CD4-positive, alpha-beta T cell (primary cell): ENCODE data around the gene TULP4. TPM values are rescaled to one million over a fixed set of nuclear protein-coding genes. Genes with fewer than 3 reads are reported as not detected.

Experiments
- ATAC-seq: fragments of 200-7000 bp; cut with Tn5 transposase; one replicate; pipeline ENCODE4 v1.10.0; 2022; ENCODE audit warnings: mild to moderate bottlenecking; ENCODE audit not compliant: poor library complexity
- CTCF ChIA-PET: fragments of 350-600 bp; sonication (Branson Sonifier 250); formaldehyde crosslinking; loops from one replicate; lab custom pipeline; 2021; ENCODE audit warnings: antibody characterized with exemption, inconsistent platforms; lab: Charles Lee
- POLR2A ChIA-PET: fragments of 350-600 bp; sonication (Branson Sonifier 250); formaldehyde crosslinking; loops from one replicate; lab custom pipeline; 2021; ENCODE audit warnings: antibody characterized with exemption, inconsistent platforms; lab: Charles Lee
- DNase-seq, 14 experiments: peaks; one replicate each; pipeline ENCODE4 v3.0.0-alpha.2; 2013 to 2020; ENCODE audit warnings: mixed read lengths in 2 of 14
- H3K27ac ChIP-seq, 2 donors: one replicate each; pipeline versions ENCODE4 v1.5.1 to v1.7.0; 2013; ENCODE audit warnings: low read length in 2 of 2, low read depth in 1 of 2, mild to moderate bottlenecking in 1 of 2
- H3K27me3 ChIP-seq, 2 experiments: 1 replicate in 1 of 2; 2 replicates in 1 of 2; pipeline versions ENCODE4 v1.6.1 to v1.7.0; 2013; ENCODE audit warnings: low read length in 2 of 2, control low read depth in 1 of 2, mild to moderate bottlenecking in 1 of 2, moderate library complexity in 1 of 2; ENCODE audit not compliant: insufficient read depth in 2 of 2, control insufficient read depth in 1 of 2
- H3K36me3 ChIP-seq: one replicate; pipeline ENCODE4 v1.6.1; 2013; ENCODE audit warnings: low read length, control low read depth; ENCODE audit not compliant: insufficient read depth
- H3K4me1 ChIP-seq: one replicate; pipeline ENCODE4 v1.6.1; 2013; ENCODE audit warnings: low read length, control low read depth; ENCODE audit not compliant: insufficient read depth
- H3K4me3 ChIP-seq: one replicate; pipeline ENCODE4 v1.5.1; 2013; ENCODE audit warnings: mild to moderate bottlenecking, low read length, moderate library complexity
- H3K9me3 ChIP-seq, 2 experiments: 1 replicate in 1 of 2; 2 replicates in 1 of 2; pipeline versions ENCODE4 v1.6.1 to v1.7.0; 2013; ENCODE audit warnings: low read length in 2 of 2, mild to moderate bottlenecking in 2 of 2, control low read depth in 1 of 2, moderate library complexity in 1 of 2; ENCODE audit not compliant: control insufficient read depth in 1 of 2, insufficient read depth in 1 of 2
- H3K27ac Mint-ChIP-seq: one replicate; pipeline ENCODE4 v1.8.0; 2020; ENCODE audit warnings: mixed read lengths
- H3K27me3 Mint-ChIP-seq: one replicate; pipeline ENCODE4 v1.8.0; 2021; ENCODE audit warnings: mixed read lengths
- H3K36me3 Mint-ChIP-seq: one replicate; pipeline ENCODE4 v1.8.0; 2021; ENCODE audit warnings: low read depth, mixed read lengths
- H3K4me1 Mint-ChIP-seq: one replicate; pipeline ENCODE4 v1.8.0; 2021; ENCODE audit warnings: low read depth, mixed read lengths
- H3K4me3 Mint-ChIP-seq: one replicate; pipeline ENCODE4 v1.8.0; 2020; ENCODE audit warnings: mild to moderate bottlenecking, mixed read lengths
- H3K9me3 Mint-ChIP-seq: one replicate; pipeline ENCODE4 v1.8.0; 2020; ENCODE audit warnings: mixed read lengths
- intact Hi-C, 2 experiments: fragments of 100-400 bp; cut with DNase I in 1 of 2; cut with micrococcal nuclease in 1 of 2; formaldehyde crosslinking; loops; one replicate each; pipeline versions ENCODE4 v1.15.1 to v1.9.0; 2023 to 2025; cut with DNase I, micrococcal nuclease
- total RNA-seq, 174 experiments: library from RNA in 2 of 174; stranded (reverse) in 2 of 174; gene quantifications; one replicate each; pipeline ENCODE4 v1.2.3 and lab custom pipeline; 2021 to 2026
- TF ChIP-seq, protein P1 (sequence below): fragments of 200-600 bp; IDR thresholded peaks from one replicate; pipeline ENCODE4 v1.8.0; 2022; ENCODE audit warnings: antibody characterized with exemption, mild to moderate bottlenecking

Gene TULP4
- total RNA-seq, 2 experiments from 2014 or later: 66.1 to 68.2 TPM

DNA sequence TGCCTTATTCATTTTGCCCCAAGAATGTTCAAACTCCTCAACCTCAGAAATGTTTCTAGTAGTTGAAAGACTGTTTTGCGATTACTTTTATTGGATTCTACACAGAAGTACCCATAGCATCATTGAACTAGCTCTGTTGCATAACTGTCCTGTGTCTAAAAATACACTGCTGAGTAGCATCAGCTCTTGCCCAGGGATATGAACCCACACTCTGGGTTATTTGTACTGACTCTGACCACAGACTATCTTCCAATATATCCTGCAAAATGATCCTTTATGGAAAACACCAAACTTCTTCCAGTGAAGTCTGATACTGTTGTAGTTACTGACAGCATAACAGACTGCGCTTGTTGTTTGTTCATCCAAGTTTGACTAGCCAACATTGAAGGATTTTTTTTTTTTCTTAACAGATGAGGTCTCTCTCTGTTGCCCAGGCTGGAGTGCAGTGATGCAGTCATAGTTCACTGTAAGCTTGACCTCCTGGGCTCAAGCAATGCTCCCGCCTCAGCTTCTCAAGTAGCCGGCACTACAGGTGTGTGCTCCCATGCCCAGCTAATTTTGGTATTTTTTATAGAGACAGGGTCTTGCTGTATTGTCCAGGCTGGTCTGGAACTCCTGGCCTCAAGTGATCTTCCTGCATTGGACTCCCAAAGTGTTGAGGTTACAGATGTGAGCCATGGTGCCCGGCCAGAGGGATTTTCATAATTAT, 49.9 kb downstream of the TULP4 start:
- Histone ChIP-seq H3K4me3 (no peak overlapping the region), H3K27ac (no peak overlapping the region), H3K36me3 (peaks cover 2% of the 10 kb centered on the region), H3K27me3 (no peaks in the 10 kb centered on the region), H3K4me1 (peaks cover 15% of the 10 kb centered on the region), H3K9me3 (no peaks in the 10 kb centered on the region)
- peaks cover 33% of the 10 kb centered on the region for H3K4me1 Mint-ChIP-seq
- TF ChIP-seq, protein P1, sequence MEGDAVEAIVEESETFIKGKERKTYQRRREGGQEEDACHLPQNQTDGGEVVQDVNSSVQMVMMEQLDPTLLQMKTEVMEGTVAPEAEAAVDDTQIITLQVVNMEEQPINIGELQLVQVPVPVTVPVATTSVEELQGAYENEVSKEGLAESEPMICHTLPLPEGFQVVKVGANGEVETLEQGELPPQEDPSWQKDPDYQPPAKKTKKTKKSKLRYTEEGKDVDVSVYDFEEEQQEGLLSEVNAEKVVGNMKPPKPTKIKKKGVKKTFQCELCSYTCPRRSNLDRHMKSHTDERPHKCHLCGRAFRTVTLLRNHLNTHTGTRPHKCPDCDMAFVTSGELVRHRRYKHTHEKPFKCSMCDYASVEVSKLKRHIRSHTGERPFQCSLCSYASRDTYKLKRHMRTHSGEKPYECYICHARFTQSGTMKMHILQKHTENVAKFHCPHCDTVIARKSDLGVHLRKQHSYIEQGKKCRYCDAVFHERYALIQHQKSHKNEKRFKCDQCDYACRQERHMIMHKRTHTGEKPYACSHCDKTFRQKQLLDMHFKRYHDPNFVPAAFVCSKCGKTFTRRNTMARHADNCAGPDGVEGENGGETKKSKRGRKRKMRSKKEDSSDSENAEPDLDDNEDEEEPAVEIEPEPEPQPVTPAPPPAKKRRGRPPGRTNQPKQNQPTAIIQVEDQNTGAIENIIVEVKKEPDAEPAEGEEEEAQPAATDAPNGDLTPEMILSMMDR: no peak
- H3K36me3 Mint-ChIP-seq: peaks cover 9% of the 10 kb centered on the region
- ChIA-PET POLR2A (no interaction called here), CTCF (interaction anchor here (1.5 kb wide), 1 partner anchor 141 kb away, joined by 4 read pairs; no protein-coding TSS in a partner anchor)
- no peak for ATAC-seq
- DNase-seq: no peak
- no peaks in the 10 kb centered on the region for H3K27me3 Mint-ChIP-seq
- no peak overlapping the region for H3K4me3 Mint-ChIP-seq
- H3K27ac Mint-ChIP-seq: no peak overlapping the region
- intact Hi-C loops: no loop called here
- no peaks in the 10 kb centered on the region for H3K9me3 Mint-ChIP-seq

- ChIA-PET POLR2A (no interaction called here), CTCF (interaction anchor here (0.6 to 0.8 kb wide), 2 partner anchors 97 to 145 kb away, joined by 3 read pairs; no protein-coding TSS in a partner anchor)
- Mint-ChIP-seq H3K27ac (no peak overlapping the region), H3K9me3 (no peaks in the 10 kb centered on the region), H3K4me1 (peaks cover 4% of the 10 kb centered on the region), H3K36me3 (peaks cover 9% of the 10 kb centered on the region), H3K27me3 (no peaks in the 10 kb centered on the region), H3K4me3 (no peak overlapping the region)
- Histone ChIP-seq H3K36me3 (peaks cover 4% of the 10 kb centered on the region), H3K27ac (no peak overlapping the region), H3K4me1 (peaks cover 4% of the 10 kb centered on the region), H3K9me3 (no peaks in the 10 kb centered on the region), H3K27me3 (no peaks in the 10 kb centered on the region), H3K4me3 (no peak overlapping the region)
- intact Hi-C loops: no loop called here
- DNase-seq (no peak), ATAC-seq (no peak)
- TF ChIP-seq, protein P1: no peak
These were observed 54.1 kb downstream of the TULP4 start for GRCh38 chr6:158366363-158366762.

DNA sequence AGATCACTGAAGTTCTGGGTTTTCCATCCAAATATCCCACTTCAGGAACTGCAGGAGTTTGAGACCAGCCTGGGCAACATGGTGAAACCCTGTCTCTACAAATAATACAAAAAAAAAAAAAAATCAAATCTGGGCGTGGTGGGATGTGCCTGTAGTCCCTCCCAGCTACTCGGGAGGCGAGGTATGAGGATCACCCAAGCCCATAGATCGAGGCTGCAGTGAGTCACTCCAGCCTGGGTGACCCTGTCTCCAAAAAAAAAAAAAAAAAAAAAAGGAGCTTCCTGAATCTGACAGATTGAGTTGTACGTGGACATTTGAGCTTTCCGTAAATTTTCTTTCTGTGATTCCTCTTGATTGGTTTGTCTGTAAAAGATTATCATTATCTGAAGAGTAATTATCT, 55.6 kb downstream of the TULP4 start:
- no peaks in the 10 kb centered on the region for H3K9me3 Mint-ChIP-seq
- DNase-seq: no peak
- Histone ChIP-seq H3K27ac (no peak overlapping the region), H3K4me3 (no peak overlapping the region), H3K9me3 (no peaks in the 10 kb centered on the region), H3K36me3 (peaks cover 4% of the 10 kb centered on the region), H3K4me1 (peaks cover 4% of the 10 kb centered on the region), H3K27me3 (no peaks in the 10 kb centered on the region)
- ATAC-seq: no peak
- no peaks in the 10 kb centered on the region for H3K27me3 Mint-ChIP-seq
- POLR2A ChIA-PET: no interaction called here
- H3K4me3 Mint-ChIP-seq: no peak overlapping the region
- TF ChIP-seq, protein P1: no peak
- H3K27ac Mint-ChIP-seq: no peak overlapping the region
- CTCF ChIA-PET: interaction anchor here (0.7 kb wide), 1 partner anchor 1391 kb away, joined by 3 read pairs; no protein-coding TSS in a partner anchor
- intact Hi-C loops: no loop called here
- H3K36me3 Mint-ChIP-seq: peaks cover 9% of the 10 kb centered on the region
- peaks cover 4% of the 10 kb centered on the region for H3K4me1 Mint-ChIP-seq
